ENCODE data around the gene OR8D4. TPM values are rescaled to one million over a fixed set of nuclear protein-coding genes. Genes with fewer than 3 reads are reported as not detected.

OR8D4 gene
- total RNA-seq, 2 donors from 2014 or later, result 1.5 TPM; not detected in 1

DNA sequence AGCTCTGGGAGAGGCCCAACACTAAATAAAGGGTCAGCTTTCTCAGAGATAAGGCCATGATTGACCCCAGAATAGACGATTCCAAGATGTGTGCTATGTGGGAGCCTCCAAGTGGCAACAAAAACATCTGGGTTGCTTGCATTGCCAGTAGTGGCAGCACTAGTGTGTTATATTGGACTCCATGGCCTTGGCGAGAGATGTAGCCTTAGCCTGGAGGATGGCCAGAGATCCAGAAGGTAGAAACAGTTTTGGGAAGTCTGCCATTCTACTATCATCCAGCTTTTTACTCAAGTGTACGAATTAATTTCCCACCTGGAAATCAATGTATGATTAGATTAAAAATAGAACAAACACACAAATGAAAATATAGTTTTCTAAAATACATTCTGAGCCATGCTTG, 3.0 kb downstream of the OR8D4 start:
- no peak overlapping the region for H3K4me3 ChIP-seq
- no peak overlapping the region for H3K27ac ChIP-seq
- intact Hi-C loops (cut with DNase I), result no loop called here
- WGBS, result 51% methylated on average over 3 of the region's 3 CpGs
- H3K36me3 ChIP-seq, result no peaks in the 10 kb centered on the region
- H3K4me1 ChIP-seq (replicated peaks), result no peaks in the 10 kb centered on the region
- TF ChIP-seq, protein P1, sequence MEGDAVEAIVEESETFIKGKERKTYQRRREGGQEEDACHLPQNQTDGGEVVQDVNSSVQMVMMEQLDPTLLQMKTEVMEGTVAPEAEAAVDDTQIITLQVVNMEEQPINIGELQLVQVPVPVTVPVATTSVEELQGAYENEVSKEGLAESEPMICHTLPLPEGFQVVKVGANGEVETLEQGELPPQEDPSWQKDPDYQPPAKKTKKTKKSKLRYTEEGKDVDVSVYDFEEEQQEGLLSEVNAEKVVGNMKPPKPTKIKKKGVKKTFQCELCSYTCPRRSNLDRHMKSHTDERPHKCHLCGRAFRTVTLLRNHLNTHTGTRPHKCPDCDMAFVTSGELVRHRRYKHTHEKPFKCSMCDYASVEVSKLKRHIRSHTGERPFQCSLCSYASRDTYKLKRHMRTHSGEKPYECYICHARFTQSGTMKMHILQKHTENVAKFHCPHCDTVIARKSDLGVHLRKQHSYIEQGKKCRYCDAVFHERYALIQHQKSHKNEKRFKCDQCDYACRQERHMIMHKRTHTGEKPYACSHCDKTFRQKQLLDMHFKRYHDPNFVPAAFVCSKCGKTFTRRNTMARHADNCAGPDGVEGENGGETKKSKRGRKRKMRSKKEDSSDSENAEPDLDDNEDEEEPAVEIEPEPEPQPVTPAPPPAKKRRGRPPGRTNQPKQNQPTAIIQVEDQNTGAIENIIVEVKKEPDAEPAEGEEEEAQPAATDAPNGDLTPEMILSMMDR (IDR thresholded peaks at IDR 0.05), result no peak
- TF ChIP-seq POLR2AphosphoS5 (IDR thresholded peaks at IDR 0.05) (no peak), POLR2A (IDR thresholded peaks at IDR 0.05) (no peak)
- H3K9me3 ChIP-seq, result no peaks in the 10 kb centered on the region
- DNase-seq (ENCODE audit: low spot score), result no peak
- no peaks in the 10 kb centered on the region for H3K27me3 ChIP-seq (replicated peaks; ENCODE audit: insufficient read depth)

DNA sequence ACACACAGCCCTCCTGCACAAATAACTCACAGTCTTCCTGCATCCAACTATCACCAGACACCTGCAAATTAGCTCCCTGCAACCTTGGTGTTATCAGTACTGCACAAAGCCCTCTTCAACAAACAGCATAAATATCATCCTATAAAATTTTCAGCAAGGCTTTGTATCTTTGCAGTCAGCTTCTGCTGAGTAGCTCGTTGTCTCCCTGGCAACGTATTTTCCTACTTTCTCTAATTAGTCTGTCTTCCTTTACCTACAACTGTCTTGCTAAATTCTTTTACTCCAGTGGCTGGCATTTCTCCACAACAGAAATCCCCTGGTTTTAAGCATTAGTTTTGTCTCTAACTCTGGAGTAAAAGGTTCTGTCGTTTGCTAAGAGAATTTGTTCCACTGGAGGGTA, 3.9 kb downstream of the OR8D4 start:
- WGBS, result 45% methylated on average over 3 of the region's 3 CpGs
- no peaks in the 10 kb centered on the region for H3K4me1 ChIP-seq (replicated peaks)
- no peaks in the 10 kb centered on the region for H3K36me3 ChIP-seq
- H3K27me3 ChIP-seq (replicated peaks; ENCODE audit: insufficient read depth), result no peaks in the 10 kb centered on the region
- DNase-seq (ENCODE audit: low spot score), result no peak
- no peak overlapping the region for H3K4me3 ChIP-seq
- intact Hi-C loops (cut with DNase I), result no loop called here
- H3K9me3 ChIP-seq, result no peaks in the 10 kb centered on the region
- no peak overlapping the region for H3K27ac ChIP-seq
- TF ChIP-seq POLR2A (IDR thresholded peaks at IDR 0.05), result no peak

DNA sequence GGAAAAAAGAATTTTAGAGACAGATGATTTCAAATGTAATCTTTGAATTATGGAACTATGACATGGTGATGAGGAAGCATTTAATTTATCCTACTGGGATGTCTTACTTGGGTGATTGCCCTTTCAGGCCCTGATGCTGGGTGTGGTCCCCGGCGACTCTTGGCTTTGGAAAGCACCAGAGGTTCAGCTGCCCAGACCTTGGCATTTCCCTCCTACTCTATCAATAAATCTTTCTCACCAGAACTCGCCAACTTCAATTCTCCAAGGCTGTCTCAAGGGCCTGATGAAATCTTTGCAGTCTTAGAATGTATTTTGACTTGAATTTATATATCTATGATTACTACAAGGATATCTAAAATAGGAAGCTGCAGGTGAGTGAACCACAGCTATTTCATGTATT, 19.0 kb downstream of the OR8D4 start:
- Histone ChIP-seq H3K27me3 (replicated peaks; ENCODE audit: insufficient read depth) (no peaks in the 10 kb centered on the region), H3K4me3 (no peak overlapping the region), H3K27ac (no peak overlapping the region), H3K4me1 (replicated peaks) (no peaks in the 10 kb centered on the region), H3K9me3 (no peaks in the 10 kb centered on the region), H3K36me3 (no peaks in the 10 kb centered on the region)
- DNase-seq (ENCODE audit: low spot score), result no peak
- TF ChIP-seq POLR2AphosphoS5 (IDR thresholded peaks at IDR 0.05), result no peak
- TF ChIP-seq, protein P1 (IDR thresholded peaks at IDR 0.05), result no peak
- no peak for TF ChIP-seq POLR2A (IDR thresholded peaks at IDR 0.05)
- WGBS, result 75% methylated on average over 3 of the region's 3 CpGs
- intact Hi-C loops (cut with DNase I), result no loop called here

DNA sequence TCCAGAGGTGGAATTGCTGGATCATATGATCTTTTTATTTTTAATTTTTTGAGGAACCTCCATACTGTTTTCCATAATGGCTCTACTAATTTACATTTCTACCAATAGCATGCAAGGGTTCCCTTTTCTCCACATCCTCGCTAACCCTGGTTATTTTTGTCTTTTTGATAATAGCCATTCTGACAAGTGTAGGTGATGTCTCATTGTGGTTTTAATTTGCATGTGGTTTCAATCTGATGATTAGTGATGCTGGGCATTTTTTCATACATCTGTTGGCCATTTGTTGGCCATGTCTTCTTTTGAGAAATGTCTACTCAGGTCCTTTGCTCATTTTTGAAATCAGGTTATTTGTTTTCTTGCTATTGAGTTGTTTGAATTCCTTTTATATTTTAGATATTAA, 22.1 kb downstream of the OR8D4 start:
- H3K4me1 ChIP-seq (replicated peaks), result no peaks in the 10 kb centered on the region
- WGBS, result 83% methylated on average over 1 of the region's 1 CpG
- DNase-seq (ENCODE audit: low spot score), result no peak

DNA sequence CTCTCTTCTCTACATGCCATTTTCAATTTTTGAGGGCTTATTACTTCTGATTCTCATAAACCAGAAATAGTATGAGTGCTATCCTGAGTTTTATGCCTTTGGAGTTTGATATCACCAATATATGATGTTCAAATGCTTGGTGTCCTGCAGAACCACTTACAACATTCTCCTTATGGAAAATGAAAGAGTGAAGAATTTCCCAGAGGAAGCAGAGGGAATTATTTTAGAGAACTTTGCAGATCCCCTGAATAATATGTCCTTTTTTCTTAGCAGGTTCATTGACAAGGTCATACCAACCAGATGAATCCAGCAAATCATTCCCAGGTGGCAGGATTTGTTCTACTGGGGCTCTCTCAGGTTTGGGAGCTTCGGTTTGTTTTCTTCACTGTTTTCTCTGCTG, 37.4 kb downstream of the OR8D4 start, which contains the start of gene OR4D5:
Gene OR4D5 (plus strand): TSS at position 301 of the 400 bp plus-strand sequence. CDS start 0 bp downstream, at position 301.
- Histone ChIP-seq H3K9me3 (no peaks in the 10 kb centered on the region), H3K27ac (no peak within 1 kb of the TSS), H3K4me3 (no peak within 1 kb of the TSS), H3K36me3 (no peaks in the 10 kb centered on the region), H3K4me1 (replicated peaks) (no peaks in the 10 kb centered on the region), H3K27me3 (replicated peaks; ENCODE audit: insufficient read depth) (no peaks in the 10 kb centered on the region)
- TF ChIP-seq, protein P1 (IDR thresholded peaks at IDR 0.05), result no peak
- TF ChIP-seq POLR2AphosphoS5 (IDR thresholded peaks at IDR 0.05) (no peak), POLR2A (IDR thresholded peaks at IDR 0.05) (no peak)
- intact Hi-C loops (cut with DNase I), result no loop called here
- DNase-seq (ENCODE audit: low spot score), result no peak
- WGBS, result 79% methylated on average over 1 of the region's 1 CpG

More for the DNA sequence above, 22.1 kb downstream of the OR8D4 start:
- Histone ChIP-seq H3K27ac (no peak overlapping the region), H3K36me3 (no peaks in the 10 kb centered on the region), H3K4me3 (no peak overlapping the region), H3K9me3 (no peaks in the 10 kb centered on the region), H3K27me3 (replicated peaks; ENCODE audit: insufficient read depth) (no peaks in the 10 kb centered on the region)
- TF ChIP-seq, protein P1 (IDR thresholded peaks at IDR 0.05), result no peak
- TF ChIP-seq POLR2AphosphoS5 (IDR thresholded peaks at IDR 0.05) (no peak), POLR2A (IDR thresholded peaks at IDR 0.05) (no peak)
- intact Hi-C loops (cut with DNase I), result no loop called here
